Lung microvascular endothelial cell (primary cell): ENCODE data around the gene PSEN2. TPM values are rescaled to one million over a fixed set of nuclear protein-coding genes. Genes with fewer than 3 reads are reported as not detected.

Experiments
- total RNA-seq: library from RNA; depleted of rRNA; stranded (reverse); fragments of >200 nt; gene quantifications from 2 replicates; pipeline ENCODE4 v1.2.1, GENCODE V29; 2014

Gene PSEN2
- total RNA-seq, 1 donor from 2014 or later, result 104 TPM

Other genes starting within 250 kb of the PSEN2 start
- 18.7 and 19.4 TPM in 2 replicates for gene ITPKB, start 131.3 kb upstream of the PSEN2 start, total RNA-seq
- gene COQ8A, start 69.7 kb downstream of the PSEN2 start, total RNA-seq, result 14.2 and 33.3 TPM in 2 replicates